H1 (cell line): ENCODE data around the gene CYP17A1. TPM values are rescaled to one million over a fixed set of nuclear protein-coding genes. Genes with fewer than 3 reads are reported as not detected.

Source experiments
- CTCF ChIA-PET: fragments of 300-600 bp; sonication (Branson Sonifier 250); formaldehyde crosslinking; loops from one replicate; lab custom pipeline; 2021; ENCODE audit not compliant: partially characterized antibody; lab: Charles Lee
- POLR2A ChIA-PET: fragments of 300-600 bp; sonication (Branson Sonifier 250); formaldehyde crosslinking; loops from one replicate; lab custom pipeline; 2021; ENCODE audit warnings: inconsistent platforms; ENCODE audit not compliant: partially characterized antibody; lab: Charles Lee
- DNase-seq, 2 experiments: peaks; one replicate each; pipeline versions ENCODE4 v3.0.0 to v3.0.0-alpha.2; 2010 to 2022; ENCODE audit warnings: low spot score in 2 of 2, low read depth in 1 of 2, mixed read lengths in 1 of 2
- FAIRE-seq: peaks from 2 replicates; lab custom pipeline; 2011; peaks lifted over from hg19 to GRCh38; lab: Jason Lieb, UNC
- H2AFZ ChIP-seq: 2 replicates; pipeline ENCODE4 v1.8.1; 2012; ENCODE audit warnings: low read length, inconsistent platforms
- H2AK5ac ChIP-seq: 2 replicates; pipeline ENCODE4 v1.6.1; 2013; ENCODE audit warnings: low read depth, low read length
- H2BK120ac ChIP-seq: replicated peaks from 2 replicates; pipeline ENCODE3; 2013; ENCODE audit warnings: low read depth, low read length, inconsistent platforms
- H2BK12ac ChIP-seq: 2 replicates; pipeline ENCODE4 v1.6.1; 2013; ENCODE audit warnings: low read depth, low read length
- H2BK15ac ChIP-seq: 2 replicates; pipeline ENCODE4 v1.6.1; 2013; ENCODE audit warnings: low read length
- H2BK20ac ChIP-seq: 2 replicates; pipeline ENCODE4 v1.6.1; 2013; ENCODE audit warnings: low read length
- H2BK5ac ChIP-seq: 2 replicates; pipeline ENCODE4 v1.6.1; 2013; ENCODE audit warnings: low read depth, low read length
- H3K14ac ChIP-seq: 2 replicates; pipeline ENCODE4 v1.6.1; 2013; ENCODE audit warnings: inconsistent platforms; ENCODE audit not compliant: insufficient read length
- H3K18ac ChIP-seq: 2 replicates; pipeline ENCODE4 v1.6.1; 2013; ENCODE audit warnings: low read length; ENCODE audit errors: extremely low read depth
- H3K23ac ChIP-seq: 2 replicates; pipeline ENCODE4 v1.6.1; 2013; ENCODE audit warnings: inconsistent platforms; ENCODE audit not compliant: insufficient read length
- H3K23me2 ChIP-seq: 2 replicates; pipeline ENCODE4 v1.6.1; 2013; ENCODE audit warnings: low read depth, low read length
- H3K27ac ChIP-seq: 2 replicates; pipeline ENCODE4 v1.6.1; 2011; ENCODE audit warnings: low read depth, low read length, inconsistent platforms
- H3K27me3 ChIP-seq, 4 experiments: replicated peaks in 1 of 4; 1 replicate in 1 of 4; 2 replicates in 3 of 4; pipeline versions ENCODE4 v1.6.1 to v1.8.1; 2011 to 2013; ENCODE audit warnings: low read length in 3 of 4, mild to moderate bottlenecking in 3 of 4, inconsistent platforms in 2 of 4, mixed read lengths in 2 of 4, moderate library complexity in 1 of 4; ENCODE audit not compliant: control insufficient read depth in 3 of 4, insufficient read depth in 3 of 4; ENCODE audit errors: extremely low read depth in 1 of 4
- H3K36me3 ChIP-seq, 4 experiments: 2 replicates each; pipeline versions ENCODE4 v1.6.1 to v1.8.1; 2011 to 2013; ENCODE audit warnings: mild to moderate bottlenecking in 4 of 4, low read length in 3 of 4, moderate library complexity in 2 of 4, control low read depth in 1 of 4, inconsistent platforms in 1 of 4; ENCODE audit not compliant: insufficient read depth in 4 of 4, control insufficient read depth in 2 of 4
- H3K4ac ChIP-seq: replicated peaks from 2 replicates; pipeline ENCODE3; 2013; ENCODE audit warnings: low read length, low read depth, mixed read lengths, inconsistent platforms; ENCODE audit not compliant: insufficient read length
- H3K4me1 ChIP-seq, 4 experiments: replicated peaks in 1 of 4; 1 replicate in 1 of 4; 2 replicates in 3 of 4; pipeline versions ENCODE4 v1.6.1 to v1.8.1; 2011 to 2013; ENCODE audit warnings: low read length in 3 of 4, inconsistent platforms in 2 of 4, mixed read lengths in 1 of 4; ENCODE audit not compliant: insufficient read depth in 4 of 4, control insufficient read depth in 3 of 4
- H3K4me2 ChIP-seq, 2 experiments: 2 replicates each; pipeline versions ENCODE4 v1.6.1 to v1.8.1; 2011 to 2013; ENCODE audit warnings: low read depth in 2 of 2, low read length in 2 of 2, control low read depth in 1 of 2, inconsistent platforms in 1 of 2, mild to moderate bottlenecking in 1 of 2; ENCODE audit not compliant: insufficient read depth in 1 of 2
- H3K4me3 ChIP-seq, 4 experiments: fragments of 200-600, 300-600 bp in 1 of 4; sonication (generic), shearing (Covaris generic), sonication (Bioruptor Twin) in 1 of 4; 2 replicates each; pipeline versions ENCODE4 v1.5.1 to v1.8.1; 2011 to 2016; ENCODE audit warnings: low read length in 4 of 4, low read depth in 3 of 4, control low read depth in 2 of 4, inconsistent platforms in 2 of 4, mild to moderate bottlenecking in 2 of 4, mixed read lengths in 1 of 4, moderate library complexity in 1 of 4; ENCODE audit not compliant: insufficient read depth in 2 of 4; ENCODE audit errors: extremely low read depth in 1 of 4
- H3K56ac ChIP-seq: replicated peaks from 2 replicates; pipeline ENCODE3; 2013; ENCODE audit warnings: low read depth, mild to moderate bottlenecking, mixed read lengths, low read length, inconsistent platforms; ENCODE audit not compliant: insufficient read length
- H3K79me1 ChIP-seq: 2 replicates; pipeline ENCODE4 v1.6.1; 2013; ENCODE audit warnings: low read depth, low read length, control low read depth
- H3K79me2 ChIP-seq, 2 experiments: 2 replicates each; pipeline versions ENCODE4 v1.6.1 to v1.8.1; 2012 to 2013; ENCODE audit warnings: low read length in 2 of 2, mild to moderate bottlenecking in 2 of 2, inconsistent platforms in 1 of 2; ENCODE audit not compliant: insufficient read depth in 2 of 2, control insufficient read depth in 1 of 2
- H3K9ac ChIP-seq, 4 experiments: replicated peaks in 1 of 4; 1 replicate in 1 of 4; 2 replicates in 3 of 4; pipeline versions ENCODE4 v1.6.1 to v1.8.1; 2011 to 2013; ENCODE audit warnings: low read depth in 3 of 4, low read length in 3 of 4, control low read depth in 2 of 4, mild to moderate bottlenecking in 2 of 4, moderate library complexity in 2 of 4, inconsistent platforms in 1 of 4; ENCODE audit errors: extremely low read depth in 1 of 4
- H3K9me3 ChIP-seq, 2 experiments: 2 replicates each; pipeline versions ENCODE4 v1.6.1 to v1.8.1; 2012 to 2013; ENCODE audit warnings: mild to moderate bottlenecking in 2 of 2, moderate library complexity in 2 of 2, control low read depth in 1 of 2, inconsistent platforms in 1 of 2, low read depth in 1 of 2, low read length in 1 of 2, mixed read lengths in 1 of 2; ENCODE audit not compliant: insufficient read depth in 2 of 2
- H4K20me1 ChIP-seq, 2 experiments: replicated peaks in 1 of 2; 2 replicates each; pipeline versions ENCODE3 to v1.8.1; 2011 to 2013; ENCODE audit warnings: inconsistent platforms in 2 of 2, low read length in 2 of 2, mild to moderate bottlenecking in 1 of 2; ENCODE audit not compliant: insufficient read depth in 2 of 2, control insufficient read depth in 1 of 2
- H4K5ac ChIP-seq: 2 replicates; pipeline ENCODE4 v1.6.1; 2013; ENCODE audit warnings: low read length, low read depth, mixed read lengths, inconsistent platforms; ENCODE audit not compliant: insufficient read length
- H4K8ac ChIP-seq: 2 replicates; pipeline ENCODE4 v1.8.0; 2013; ENCODE audit warnings: mild to moderate bottlenecking, moderate library complexity, low read length, inconsistent platforms; ENCODE audit not compliant: insufficient read depth; ENCODE audit errors: extremely low read depth
- H4K91ac ChIP-seq: replicated peaks from 2 replicates; pipeline ENCODE3; 2013; ENCODE audit warnings: low read length, mixed read lengths, inconsistent platforms; ENCODE audit not compliant: insufficient read length
- CTBP2 ChIP-seq: IDR thresholded peaks from 2 replicates; pipeline ENCODE4 v1.7.0; 2011; ENCODE audit warnings: borderline replicate concordance, mild to moderate bottlenecking, moderate library complexity, mixed read lengths, low read length; ENCODE audit not compliant: insufficient read depth, insufficient read length
- SP1 ChIP-seq: IDR thresholded peaks from 2 replicates; pipeline ENCODE4 v1.6.1; 2011; ENCODE audit warnings: low read depth, low read length
- SUZ12 ChIP-seq: fragments of 200-600 bp; sonication (generic); IDR thresholded peaks from 2 replicates; pipeline ENCODE4 v1.6.1; 2012; ENCODE audit warnings: mild to moderate bottlenecking, inconsistent platforms, low read length, moderate library complexity, mixed read lengths
- WGBS, 2 experiments: shearing (Covaris generic) in 1 of 2; methylation state at CpG; one replicate each; pipeline versions ENCODE4 v1.1.6 to v1.1.7; 2013 to 2015; ENCODE audit warnings: low lambda C conversion rate in 2 of 2, mixed read lengths in 2 of 2, inconsistent platforms in 1 of 2, low coverage in 1 of 2, missing lambda C conversion rate in 1 of 2; ENCODE audit not compliant: insufficient replicate concordance in 2 of 2, insufficient coverage in 1 of 2, insufficient read length in 1 of 2; ENCODE audit errors: extremely low coverage in 1 of 2, missing lambda C conversion rate in 1 of 2; 5-methylcytosine and 5-hydroxymethylcytosine counted together
- polyA plus RNA-seq, 7 experiments: library from polyadenylated mRNA; depleted of rRNA in 3 of 7; stranded (reverse) in 5 of 7; unstranded in 2 of 7; fragments of >200 nt in 5 of 7; fragments of 200-250 nt in 2 of 7; gene quantifications; 1 replicate in 5 of 7; 2 replicates in 1 of 7; 4 replicates in 1 of 7; pipeline versions ENCODE4 v1.2.1 to v1.2.3, GENCODE V29; 2011 to 2013; ENCODE audit warnings: missing spikeins in 2 of 7, mixed read lengths in 2 of 7
- total RNA-seq: library from RNA; stranded (reverse); fragmentation: NEBNext Ultra II Directional; extraction: Animal tissue kit (Norgen Biotek cat#: 25700); gene quantifications from 2 replicates; pipeline ENCODE4 v1.2.1, GENCODE V29; 2021

CYP17A1 gene
- total and polyA plus RNA-seq, 2 of the 8 experiments (the other 6 are each of a cell fraction or from before 2014, with no cell fraction given) = not detected

- Histone ChIP-seq H2BK5ac (no peak overlapping the region; the same call in 1 of the 2 replicates), H2BK12ac (no peak overlapping the region; the same call in 1 of the 2 replicates), H2BK120ac (peak overlapping the region; percentile 93), H3K4ac (no peak overlapping the region), H2AFZ (no peak overlapping the region), H4K91ac (peak overlapping the region; percentile 87), H3K18ac (peak overlapping the region; percentile 38; the same call in 1 of the 2 replicates), H3K4me2 (peak overlapping the region; percentile 28 to 39), H3K9me3 (peaks cover 0 to 3% of the 10 kb centered on the region in 2 experiments; a peak in 2 of 4 replicates), H3K4me1 (peaks cover 19 to 33% (median 29%) of the 10 kb centered on the region in 4 experiments), H3K4me3 (peak overlapping the region in 1 of 4 experiments; percentile 16; a peak in 1 of 8 replicates), H3K23me2 (no peaks in the 10 kb centered on the region; the same call in none of the 2 replicates), H4K8ac (no peak overlapping the region), H3K23ac (no peak overlapping the region), H3K14ac (no peak overlapping the region), H2BK20ac (0 out of 2 replicates have a peak overlapping the region, but pooled peaks have one; percentile 43), H3K79me2 (no peaks in the 10 kb centered on the region), H3K27ac (no peak overlapping the region), H4K5ac (peak overlapping the region; percentile 44), H4K20me1 (no peaks in the 10 kb centered on the region), H3K79me1 (no peaks in the 10 kb centered on the region; the same call in 1 of the 2 replicates), H2BK15ac (no peak overlapping the region), H3K56ac (peak overlapping the region; percentile 70), H2AK5ac (no peak overlapping the region), H3K36me3 (peaks cover 0 to 3% (median 0%) of the 10 kb centered on the region in 4 experiments; a peak in 1 of 8 replicates), H3K9ac (no peak overlapping the region), H3K27me3 (no peaks in the 10 kb centered on the region)
- DNase-seq = no peak
- TF ChIP-seq SP1 (peak; percentile 17; the same call in 1 of the 2 replicates), CTBP2 (no peak), SUZ12 (no peak)
- WGBS, 2 experiments = 49% methylated on average over 2 of the region's 2 CpGs; no CpG with 5 or more reads in 1 of the 2 experiments
- ChIA-PET CTCF (interaction anchor here (0.9 to 1.7 kb wide), 5 partner anchors 12 to 49 kb away, joined by 3 to 7 read pairs (median 4); no protein-coding TSS in a partner anchor), POLR2A (interaction anchor here (0.7 to 4.4 kb wide), 8 partner anchors 8 to 87 kb away, joined by 3 to 40 read pairs (median 4); partner anchors contain the start of genes ARL3, SFXN2 and WBP1L)
- FAIRE-seq = no peak
These were observed 35.7 kb downstream of the CYP17A1 start for GRCh38 chr10:102801496-102801895.
